IMR-90 (cell line): Measurements from ENCODE around the gene KCNAB3. TPM values are rescaled to one million over a fixed set of nuclear protein-coding genes. Genes with fewer than 3 reads are reported as not detected.

Experiments used
- ATAC-seq: fragments of 200-7000 bp; cut with Tn5 transposase; 2 replicates; pipeline ENCODE4 v1.9.1; 2020; ENCODE audit warnings: low read depth, mild to moderate bottlenecking, moderate library complexity
- BruUV-seq: library from RNA; stranded (reverse); fragments of 400-500 nt; replicated peaks from 2 replicates; lab custom pipeline; 2021; lab: Mats Ljungman, UMichigan
- CTCF ChIA-PET: fragments of 300-600 bp; formaldehyde crosslinking; extraction: SDS; loops from one replicate; lab custom pipeline; 2021; ENCODE audit warnings: antibody characterized with exemption; lab: Yijun Ruan, JAX
- POLR2A ChIA-PET: fragments of 300-600 bp; sonication (Branson Sonifier 250); formaldehyde crosslinking; loops from one replicate; lab custom pipeline; 2022; ENCODE audit warnings: antibody characterized with exemption; ENCODE audit not compliant: unreplicated experiment; lab: Charles Lee
- DNase-seq: peaks from one replicate; pipeline ENCODE4 v3.0.0; 2013
- H2AFZ ChIP-seq: replicated peaks from 2 replicates; pipeline ENCODE3; 2013; ENCODE audit warnings: low read length, mild to moderate bottlenecking; ENCODE audit not compliant: poor library complexity
- H2AK5ac ChIP-seq: 2 replicates; pipeline ENCODE4 v1.6.1; 2013; ENCODE audit warnings: low read depth, low read length, inconsistent platforms
- H2AK9ac ChIP-seq: replicated peaks from 2 replicates; pipeline ENCODE3; 2013; ENCODE audit warnings: mild to moderate bottlenecking, low read depth, low read length, moderate library complexity; ENCODE audit not compliant: poor library complexity
- H2BK120ac ChIP-seq: 2 replicates; pipeline ENCODE4 v1.6.1; 2013; ENCODE audit warnings: low read depth, low read length, inconsistent platforms
- H2BK15ac ChIP-seq: 3 replicates; pipeline ENCODE4 v1.6.1; 2013; ENCODE audit warnings: low read depth, low read length, inconsistent platforms
- H2BK20ac ChIP-seq: 2 replicates; pipeline ENCODE4 v1.6.1; 2013; ENCODE audit warnings: low read depth, mild to moderate bottlenecking, inconsistent platforms, low read length, moderate library complexity
- H2BK5ac ChIP-seq: 2 replicates; pipeline ENCODE4 v1.6.1; 2013; ENCODE audit warnings: mild to moderate bottlenecking, low read depth, low read length, inconsistent platforms; ENCODE audit not compliant: poor library complexity, severe bottlenecking
- H3K14ac ChIP-seq: replicated peaks from 2 replicates; pipeline ENCODE4 v1.6.1; 2013; ENCODE audit warnings: low read depth, low read length, inconsistent platforms
- H3K18ac ChIP-seq: 2 replicates; pipeline ENCODE4 v1.6.1; 2013; ENCODE audit warnings: low read depth, low read length, control low read depth
- H3K23ac ChIP-seq: 2 replicates; pipeline ENCODE4 v1.6.1; 2013; ENCODE audit warnings: low read depth, low read length, inconsistent platforms
- H3K27ac ChIP-seq: 2 replicates; pipeline ENCODE4 v1.5.1; 2013; ENCODE audit warnings: mild to moderate bottlenecking, control low read depth, low read length; ENCODE audit not compliant: insufficient read depth
- H3K27me3 ChIP-seq: 2 replicates; pipeline ENCODE4 v1.6.1; 2013; ENCODE audit warnings: low read length; ENCODE audit not compliant: control insufficient read depth, insufficient read depth
- H3K36me3 ChIP-seq: 2 replicates; pipeline ENCODE4 v1.6.1; 2013; ENCODE audit warnings: low read length, mixed read lengths; ENCODE audit not compliant: control insufficient read depth, insufficient read depth
- H3K4ac ChIP-seq: 2 replicates; pipeline ENCODE4 v1.6.1; 2013; ENCODE audit warnings: low read depth, low read length, inconsistent platforms
- H3K4me1 ChIP-seq: 2 replicates; pipeline ENCODE4 v1.6.1; 2013; ENCODE audit warnings: low read length, mixed read lengths; ENCODE audit not compliant: control insufficient read depth, insufficient read depth
- H3K4me2 ChIP-seq: 2 replicates; pipeline ENCODE4 v1.6.1; 2013; ENCODE audit warnings: low read depth, mild to moderate bottlenecking, control low read depth, low read length, moderate library complexity
- H3K4me3 ChIP-seq: 2 replicates; pipeline ENCODE4 v1.5.1; 2013; ENCODE audit warnings: low read depth, mild to moderate bottlenecking, control low read depth, low read length, moderate library complexity; ENCODE audit not compliant: insufficient read depth
- H3K56ac ChIP-seq: 2 replicates; pipeline ENCODE4 v1.6.1; 2013; ENCODE audit warnings: low read length, inconsistent platforms; ENCODE audit not compliant: insufficient read depth; ENCODE audit errors: extremely low read depth
- H3K79me1 ChIP-seq, 2 experiments: 2 replicates each; pipeline ENCODE4 v1.6.1; 2013; ENCODE audit warnings: low read length in 2 of 2, inconsistent platforms in 1 of 2, low read depth in 1 of 2
- H3K9ac ChIP-seq: 2 replicates; pipeline ENCODE4 v1.6.1; 2013; ENCODE audit warnings: low read depth, low read length, control low read depth
- H3K9me1 ChIP-seq: 2 replicates; pipeline ENCODE4 v1.6.1; 2013; ENCODE audit warnings: low read length, inconsistent platforms; ENCODE audit not compliant: insufficient read depth
- H3K9me3 ChIP-seq: 2 replicates; pipeline ENCODE4 v1.6.1; 2013; ENCODE audit warnings: low read length; ENCODE audit not compliant: control insufficient read depth, insufficient read depth
- H4K20me1 ChIP-seq: 2 replicates; pipeline ENCODE4 v1.6.1; 2013; ENCODE audit warnings: low read length, inconsistent platforms; ENCODE audit not compliant: insufficient read depth
- H4K5ac ChIP-seq: 2 replicates; pipeline ENCODE4 v1.6.1; 2013; ENCODE audit warnings: mild to moderate bottlenecking, low read depth, low read length, control low read depth
- H4K8ac ChIP-seq, 2 experiments: 2 replicates each; pipeline ENCODE4 v1.6.1; 2013; ENCODE audit warnings: low read depth in 2 of 2, low read length in 2 of 2, control low read depth in 1 of 2, inconsistent platforms in 1 of 2
- H4K91ac ChIP-seq: 2 replicates; pipeline ENCODE4 v1.6.1; 2013; ENCODE audit warnings: low read depth, low read length, inconsistent platforms; ENCODE audit not compliant: insufficient read depth
- CEBPB ChIP-seq: IDR thresholded peaks from 2 replicates; pipeline ENCODE4 v1.6.1; 2012; ENCODE audit warnings: low read depth, low read length, improper control_type of control experiment
- MXI1 ChIP-seq: IDR thresholded peaks from 2 replicates; pipeline ENCODE4 v1.6.1; 2012; ENCODE audit warnings: low read depth, mild to moderate bottlenecking, low read length, moderate library complexity, borderline replicate concordance
- RAD21 ChIP-seq: IDR thresholded peaks from 2 replicates; pipeline ENCODE4 v1.6.1; 2012; ENCODE audit warnings: low read length, improper control_type of control experiment
- RCOR1 ChIP-seq: IDR thresholded peaks from 2 replicates; pipeline ENCODE4 v1.6.1; 2012; ENCODE audit warnings: mild to moderate bottlenecking, low read length, improper control_type of control experiment; ENCODE audit not compliant: insufficient replicate concordance
- RFX5 ChIP-seq: IDR thresholded peaks from 2 replicates; pipeline ENCODE4 v1.8.0; 2012; ENCODE audit warnings: low read depth, mild to moderate bottlenecking, low read length, moderate library complexity
- WGBS, 2 experiments: methylation state at CpG; one replicate each; pipeline versions ENCODE4 v1.1.5 to v1.1.7; 2013; ENCODE audit warnings: missing lambda C conversion rate in 2 of 2; ENCODE audit not compliant: insufficient read length in 1 of 2; ENCODE audit errors: extremely low coverage in 2 of 2; 5-methylcytosine and 5-hydroxymethylcytosine counted together
- dilution Hi-C: fragments of 300-500 bp; cut with HindIII; formaldehyde crosslinking; loops from one replicate; pipeline ENCODE4 v1.14.3; 2018; ENCODE audit warnings: low sequenced_read_pairs; ENCODE audit not compliant: unreplicated experiment
- in situ Hi-C: fragments of 300-500 bp; cut with MboI; formaldehyde crosslinking; loops from 3 replicates; pipeline ENCODE4 v1.14.3; 2019; ENCODE audit warnings: low sequenced_read_pairs, inconsistent platforms, mixed read lengths
- intact Hi-C: fragments of 100-400 bp; cut with micrococcal nuclease; formaldehyde crosslinking; loops from 2 replicates; pipeline ENCODE4 v1.10.0; 2022
- polyA plus RNA-seq, 3 experiments: library from polyadenylated mRNA; depleted of rRNA; stranded (reverse); fragments of >200 nt; gene quantifications; 2 replicates each; pipeline ENCODE4 v1.2.3, GENCODE V29; 2012; ENCODE audit warnings: low replicate concordance in 1 of 3
- total RNA-seq: library from RNA; depleted of rRNA; stranded (reverse); fragments of >200 nt; gene quantifications from 2 replicates; pipeline ENCODE4 v1.2.3, GENCODE V29; 2012
- TF ChIP-seq, protein P1 (sequence below): conservative IDR thresholded peaks from 2 replicates; pipeline ENCODE4 v1.5.1; 2012; ENCODE audit warnings: mild to moderate bottlenecking, low read depth, low read length, improper control_type of control experiment

KCNAB3 gene
- total and polyA plus RNA-seq, 2 of the 4 experiments (the other 2 are of a cell fraction), result 0.36 to 4.2 TPM

DNA sequence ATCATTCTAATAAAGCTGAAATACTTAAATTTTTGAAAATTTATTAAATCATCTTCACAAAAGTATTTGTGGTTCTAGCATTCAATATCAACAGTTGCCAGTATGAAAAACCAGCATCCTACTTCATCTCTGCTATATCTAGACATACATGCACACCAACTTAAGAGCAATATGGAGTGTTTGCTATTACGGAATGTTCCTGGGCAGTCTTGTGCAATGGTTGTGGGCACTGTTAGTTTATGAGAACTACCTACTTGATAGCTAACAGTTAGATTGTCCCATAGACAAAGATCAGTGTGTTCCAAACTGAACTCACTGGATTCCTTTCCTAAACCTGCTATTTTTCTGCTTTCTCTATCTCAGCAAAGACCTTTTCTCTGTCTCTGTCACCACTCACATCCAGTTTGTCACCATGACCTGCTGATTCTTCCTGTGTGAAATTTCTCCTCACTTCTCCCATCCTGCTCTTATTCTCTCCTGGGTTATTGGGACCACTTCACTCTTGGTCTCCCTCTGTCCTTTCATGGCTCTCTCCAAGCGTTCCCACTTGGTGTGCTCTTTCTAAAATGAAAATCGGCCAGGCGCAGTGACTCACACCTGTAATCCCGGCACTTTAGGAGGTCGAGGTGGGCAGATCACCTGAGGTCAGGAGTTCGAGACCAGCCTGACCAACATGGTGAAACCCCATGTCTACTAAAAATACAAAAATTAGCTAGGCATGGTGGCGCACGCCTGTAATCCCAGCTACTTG, 30.0 kb upstream of the KCNAB3 start:
- no peaks in the 10 kb centered on the region for H4K20me1 ChIP-seq
- H4K8ac ChIP-seq, result no peak overlapping the region
- H3K9me1 ChIP-seq, result no peaks in the 10 kb centered on the region
- H3K27ac ChIP-seq, result no peak overlapping the region
- no TSS peak for BruUV-seq
- no peaks in the 10 kb centered on the region for H3K9me3 ChIP-seq
- DNase-seq (no peak), ATAC-seq (no peak)
- H3K4ac ChIP-seq, result no peak overlapping the region
- no peak overlapping the region for H3K4me3 ChIP-seq
- no peak overlapping the region for H4K5ac ChIP-seq
- H2BK20ac ChIP-seq, result no peak overlapping the region
- no peak overlapping the region for H2BK120ac ChIP-seq
- no peaks in the 10 kb centered on the region for H3K4me1 ChIP-seq
- H3K27me3 ChIP-seq, result peaks cover 7% of the 10 kb centered on the region
- POLR2A ChIA-PET, result no interaction called here
- no peaks in the 10 kb centered on the region for H3K79me1 ChIP-seq
- H2AFZ ChIP-seq, result no peak overlapping the region
- intact Hi-C loops (no loop called here), dilution Hi-C loops (no loop called here), in situ Hi-C loops (no loop called here)
- TF ChIP-seq RCOR1 (no peak), RAD21 (no peak), CEBPB (peak; percentile 53), RFX5 (no peak), MXI1 (no peak)
- TF ChIP-seq, protein P1, sequence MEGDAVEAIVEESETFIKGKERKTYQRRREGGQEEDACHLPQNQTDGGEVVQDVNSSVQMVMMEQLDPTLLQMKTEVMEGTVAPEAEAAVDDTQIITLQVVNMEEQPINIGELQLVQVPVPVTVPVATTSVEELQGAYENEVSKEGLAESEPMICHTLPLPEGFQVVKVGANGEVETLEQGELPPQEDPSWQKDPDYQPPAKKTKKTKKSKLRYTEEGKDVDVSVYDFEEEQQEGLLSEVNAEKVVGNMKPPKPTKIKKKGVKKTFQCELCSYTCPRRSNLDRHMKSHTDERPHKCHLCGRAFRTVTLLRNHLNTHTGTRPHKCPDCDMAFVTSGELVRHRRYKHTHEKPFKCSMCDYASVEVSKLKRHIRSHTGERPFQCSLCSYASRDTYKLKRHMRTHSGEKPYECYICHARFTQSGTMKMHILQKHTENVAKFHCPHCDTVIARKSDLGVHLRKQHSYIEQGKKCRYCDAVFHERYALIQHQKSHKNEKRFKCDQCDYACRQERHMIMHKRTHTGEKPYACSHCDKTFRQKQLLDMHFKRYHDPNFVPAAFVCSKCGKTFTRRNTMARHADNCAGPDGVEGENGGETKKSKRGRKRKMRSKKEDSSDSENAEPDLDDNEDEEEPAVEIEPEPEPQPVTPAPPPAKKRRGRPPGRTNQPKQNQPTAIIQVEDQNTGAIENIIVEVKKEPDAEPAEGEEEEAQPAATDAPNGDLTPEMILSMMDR, result no peak
- no peak overlapping the region for H3K9ac ChIP-seq
- WGBS, 2 experiments, result no CpG with 5 or more reads among the region's 9 CpGs
- H3K56ac ChIP-seq, result no peak overlapping the region
- H3K4me2 ChIP-seq, result no peak overlapping the region
- no peaks in the 10 kb centered on the region for H3K36me3 ChIP-seq
- H3K14ac ChIP-seq, result no peak overlapping the region
- H2AK5ac ChIP-seq, result no peak overlapping the region
- CTCF ChIA-PET, result interaction anchor here (0.6 kb wide), 1 partner anchor 29 kb away, joined by 3 read pairs; no protein-coding TSS in a partner anchor
- no peak overlapping the region for H2BK5ac ChIP-seq
- H2BK15ac ChIP-seq, result no peak overlapping the region
- H3K18ac ChIP-seq, result no peak overlapping the region
- H2AK9ac ChIP-seq, result no peak overlapping the region
- H4K91ac ChIP-seq, result no peak overlapping the region
- H3K23ac ChIP-seq, result no peak overlapping the region
